Measurements from ENCODE around the gene ASTL. TPM values are rescaled to one million over a fixed set of nuclear protein-coding genes. Genes with fewer than 3 reads are reported as not detected.

Gene ASTL
- total RNA-seq, 1 experiment from 2014 or later = 0.79 TPM

DNA sequence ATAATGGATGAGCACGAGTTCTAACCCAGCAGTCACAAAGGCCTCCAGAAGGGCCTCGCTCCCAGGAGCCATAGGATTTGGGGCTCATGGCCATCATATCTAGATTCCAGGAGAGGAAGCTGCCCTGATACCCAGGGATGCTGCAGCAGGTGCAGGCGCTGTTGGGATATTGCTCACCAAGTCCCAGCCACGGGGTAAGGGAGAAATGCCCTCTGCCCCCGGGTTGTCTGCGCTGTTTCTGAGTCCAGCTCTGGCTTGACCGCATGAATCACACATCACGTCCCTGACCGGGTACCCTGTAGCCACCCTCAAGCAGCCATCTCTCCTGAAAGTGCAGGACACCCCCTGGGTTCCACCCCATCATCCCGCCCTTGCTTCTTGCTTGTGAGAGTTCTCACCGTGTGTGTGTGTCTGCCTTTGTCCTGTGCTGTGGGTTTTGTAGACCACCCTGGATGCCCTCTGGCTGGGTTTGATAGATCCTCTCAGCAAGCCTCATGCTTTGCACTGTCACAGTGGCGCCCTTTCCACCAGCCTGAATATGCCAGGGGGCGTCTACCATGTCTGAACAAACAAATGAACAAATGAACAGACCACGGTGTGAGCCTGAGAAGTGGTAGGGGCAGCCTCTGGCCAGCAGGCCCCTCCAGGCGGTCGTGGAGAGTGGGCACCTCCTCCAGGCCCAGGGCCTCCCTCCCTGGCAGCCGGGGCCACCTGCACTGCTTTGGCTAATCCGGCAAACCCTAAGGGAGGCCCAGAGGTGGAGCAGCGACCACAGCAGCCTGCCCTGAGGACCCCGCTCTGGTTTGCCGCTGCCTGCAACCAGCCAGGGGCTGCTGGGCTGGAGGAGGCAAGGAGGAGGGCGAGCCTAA lies 54.1 kb downstream of the ASTL start:
- Mint-ChIP-seq H3K27me3 (ENCODE audit: low read depth) (no peaks in the 10 kb centered on the region), H3K4me3 (no peak overlapping the region), H3K36me3 (no peaks in the 10 kb centered on the region), H3K4me1 (no peaks in the 10 kb centered on the region), H3K9me3 (peaks cover 10% of the 10 kb centered on the region), H3K27ac (no peak overlapping the region)
- ChIA-PET CTCF (no interaction called here), POLR2A (no interaction called here)
- TF ChIP-seq NFE2L1 (CRISPR knock-in tag; IDR thresholded peaks at IDR 0.05) = no peak
- TF ChIP-seq ZNF138 (CRISPR knock-in tag; conservative IDR thresholded peaks at IDR 0.05) = no peak
- no peak for TF ChIP-seq ESRRA (CRISPR knock-in tag; IDR thresholded peaks at IDR 0.05; ENCODE audit: borderline replicate concordance)
- TF ChIP-seq, protein P1, sequence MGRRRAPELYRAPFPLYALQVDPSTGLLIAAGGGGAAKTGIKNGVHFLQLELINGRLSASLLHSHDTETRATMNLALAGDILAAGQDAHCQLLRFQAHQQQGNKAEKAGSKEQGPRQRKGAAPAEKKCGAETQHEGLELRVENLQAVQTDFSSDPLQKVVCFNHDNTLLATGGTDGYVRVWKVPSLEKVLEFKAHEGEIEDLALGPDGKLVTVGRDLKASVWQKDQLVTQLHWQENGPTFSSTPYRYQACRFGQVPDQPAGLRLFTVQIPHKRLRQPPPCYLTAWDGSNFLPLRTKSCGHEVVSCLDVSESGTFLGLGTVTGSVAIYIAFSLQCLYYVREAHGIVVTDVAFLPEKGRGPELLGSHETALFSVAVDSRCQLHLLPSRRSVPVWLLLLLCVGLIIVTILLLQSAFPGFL (CRISPR knock-in tag; IDR thresholded peaks at IDR 0.05; ENCODE audit: borderline replicate concordance) = no peak
- no peak for TF ChIP-seq SMAD3 (CRISPR knock-in tag; IDR thresholded peaks at IDR 0.05; ENCODE audit: borderline replicate concordance)
- no peak for TF ChIP-seq RORB (CRISPR knock-in tag; IDR thresholded peaks at IDR 0.05)
- no peak for TF ChIP-seq ATF1 (CRISPR knock-in tag; IDR thresholded peaks at IDR 0.05)
- TF ChIP-seq ZNF219 (CRISPR knock-in tag; IDR thresholded peaks at IDR 0.05; ENCODE audit: borderline replicate concordance) = no peak
- TF ChIP-seq HMGA2 (CRISPR knock-in tag; IDR thresholded peaks at IDR 0.05) = no peak
- TF ChIP-seq ZBTB21 (CRISPR knock-in tag; IDR thresholded peaks at IDR 0.05; ENCODE audit: borderline replicate concordance) = no peak
- no peak for TF ChIP-seq MLX (CRISPR knock-in tag; IDR thresholded peaks at IDR 0.05)
- TF ChIP-seq AR (CRISPR knock-in tag; IDR thresholded peaks at IDR 0.05) = no peak
- no peak for TF ChIP-seq OVOL2 (CRISPR knock-in tag; IDR thresholded peaks at IDR 0.05; ENCODE audit: borderline replicate concordance)
- no peak for TF ChIP-seq ZNF396 (CRISPR knock-in tag; IDR thresholded peaks at IDR 0.05; ENCODE audit: borderline replicate concordance)
- TF ChIP-seq ZBTB43 (CRISPR knock-in tag; IDR thresholded peaks at IDR 0.05) = no peak
- TF ChIP-seq CREB1 (CRISPR knock-in tag; IDR thresholded peaks at IDR 0.05) = no peak
- TF ChIP-seq FOXP4 (CRISPR knock-in tag; IDR thresholded peaks at IDR 0.05) = no peak
- TF ChIP-seq ZNF263 (CRISPR knock-in tag; IDR thresholded peaks at IDR 0.05; ENCODE audit: low read depth) = no peak
- TF ChIP-seq JUN (CRISPR knock-in tag; IDR thresholded peaks at IDR 0.05) = no peak
- peak; percentile 8 for DNase-seq (ENCODE audit: low spot score)
- no peak for ATAC-seq
